HL-60/S4 treated with retinoic acid at 250 ng/mL for 4 days and 3 days (cell line): Measurements from ENCODE around the gene KRT23.

Experiments used
- in situ Hi-C: fragments of 300-500 bp; cut with MboI; formaldehyde crosslinking; loops from 2 replicates; pipeline ENCODE4 v1.7.0; 2022; ENCODE audit warnings: low sequenced_read_pairs

KRT23 gene

GRCh38 chr17:40912486-40913210 is 24.8 kb downstream of the KRT23 start:
- in situ Hi-C loops, result loop anchor here (25.0 kb wide), 1 partner anchor 750 kb away; no protein-coding TSS in a partner anchor

GRCh38 chr17:40910441-40910841 is 27.0 kb downstream of the KRT23 start:
- in situ Hi-C loops, result loop anchor here (25.0 kb wide), 1 partner anchor 752 kb away; no protein-coding TSS in a partner anchor

GRCh38 chr17:40909755-40910154 is 27.7 kb downstream of the KRT23 start:
- in situ Hi-C loops, result loop anchor here (25.0 kb wide), 1 partner anchor 753 kb away; no protein-coding TSS in a partner anchor

GRCh38 chr17:40909351-40909750 is 28.1 kb downstream of the KRT23 start:
- in situ Hi-C loops, result loop anchor here (25.0 kb wide), 1 partner anchor 753 kb away; no protein-coding TSS in a partner anchor

- in situ Hi-C loops, result loop anchor here (25.0 kb wide), 1 partner anchor 756 kb away; no protein-coding TSS in a partner anchor
Measured at GRCh38 chr17:40906613-40907012, 30.8 kb downstream of the KRT23 start.

- in situ Hi-C loops, result loop anchor here (25.0 kb wide), 1 partner anchor 757 kb away; no protein-coding TSS in a partner anchor
Measured at GRCh38 chr17:40905370-40905769, 32.1 kb downstream of the KRT23 start.

- in situ Hi-C loops, result loop anchor here (25.0 kb wide), 1 partner anchor 759 kb away; no protein-coding TSS in a partner anchor
Measured at GRCh38 chr17:40903129-40903847, 34.2 kb downstream of the KRT23 start.

- in situ Hi-C loops, result loop anchor here (25.0 kb wide), 1 partner anchor 760 kb away; no protein-coding TSS in a partner anchor
Measured at GRCh38 chr17:40902498-40902897, 34.9 kb downstream of the KRT23 start.

- in situ Hi-C loops, result loop anchor here (25.0 kb wide), 1 partner anchor 760 kb away; no protein-coding TSS in a partner anchor
Measured at GRCh38 chr17:40901981-40902474, 35.4 kb downstream of the KRT23 start.

GRCh38 chr17:40900809-40901356 is 36.6 kb downstream of the KRT23 start:
- in situ Hi-C loops, result loop anchor here (25.0 kb wide), 1 partner anchor 761 kb away; no protein-coding TSS in a partner anchor

- in situ Hi-C loops, result no loop called here
Measured at GRCh38 chr17:40896916-40897455, 40.5 kb downstream of the KRT23 start.

- in situ Hi-C loops, result no loop called here
Measured at GRCh38 chr17:40895106-40895730, 42.2 kb downstream of the KRT23 start.

GRCh38 chr17:40888196-40888720 is 49.2 kb downstream of the KRT23 start:
- in situ Hi-C loops, result no loop called here

- in situ Hi-C loops, result no loop called here
Measured at GRCh38 chr17:40886090-40886489, 51.4 kb downstream of the KRT23 start.

GRCh38 chr17:40884708-40885512 is 52.5 kb downstream of the KRT23 start, which contains the start of gene KRT20:
Gene KRT20, minus strand, starts transcription at chr17:40885242. Its CDS starts 57 bp downstream, at chr17:40885185.
- in situ Hi-C loops, result no loop called here

- in situ Hi-C loops, result no loop called here
Measured at GRCh38 chr17:40883626-40884334, 53.7 kb downstream of the KRT23 start.

- in situ Hi-C loops, result no loop called here
Measured at GRCh38 chr17:40883031-40883430, 54.4 kb downstream of the KRT23 start.

- in situ Hi-C loops, result no loop called here
Measured at GRCh38 chr17:40879026-40879425, 58.4 kb downstream of the KRT23 start.
